ENCODE measurements around the gene FAM76A. TPM values are rescaled to one million over a fixed set of nuclear protein-coding genes. Genes with fewer than 3 reads are reported as not detected.

FAM76A gene
- total RNA-seq, 1 donor: 16.0 TPM

- TF ChIP-seq CTCF (IDR thresholded peaks at IDR 0.05; ENCODE audit: insufficient read depth, low read depth, low read length): no peak
- peak; percentile 40 for DNase-seq (ENCODE audit: low read depth)
Measured at GRCh38 chr1:27752360-27752759, 26.6 kb downstream of the FAM76A start.

GRCh38 chr1:27755286-27755685, 29.5 kb downstream of the FAM76A start:
- H3K4me3 ChIP-seq (ENCODE audit: low read depth, low read length): no peak overlapping the region
- TF ChIP-seq CTCF (IDR thresholded peaks at IDR 0.05; ENCODE audit: insufficient read depth, low read depth, low read length): no peak
- DNase-seq (ENCODE audit: low read depth): no peak

More at GRCh38 chr1:27752360-27752759, 26.6 kb downstream of the FAM76A start:
- no peak overlapping the region for H3K4me3 ChIP-seq (ENCODE audit: low read depth, low read length)

- no peak for TF ChIP-seq CTCF (IDR thresholded peaks at IDR 0.05; ENCODE audit: insufficient read depth, low read depth, low read length)
- DNase-seq (ENCODE audit: low read depth): no peak
- H3K4me3 ChIP-seq (ENCODE audit: low read depth, low read length): no peak overlapping the region
Measured at GRCh38 chr1:27755865-27756264, 30.1 kb downstream of the FAM76A start.

GRCh38 chr1:27759236-27759635, 33.5 kb downstream of the FAM76A start:
- DNase-seq (ENCODE audit: low read depth): no peak
- no peak for TF ChIP-seq CTCF (IDR thresholded peaks at IDR 0.05; ENCODE audit: insufficient read depth, low read depth, low read length)
- no peak overlapping the region for H3K4me3 ChIP-seq (ENCODE audit: low read depth, low read length)

GRCh38 chr1:27760426-27760825, 34.7 kb downstream of the FAM76A start:
- no peak for TF ChIP-seq CTCF (IDR thresholded peaks at IDR 0.05; ENCODE audit: insufficient read depth, low read depth, low read length)
- peak; percentile 56 for DNase-seq (ENCODE audit: low read depth)
- H3K4me3 ChIP-seq (ENCODE audit: low read depth, low read length): no peak overlapping the region

- no peak for TF ChIP-seq CTCF (IDR thresholded peaks at IDR 0.05; ENCODE audit: insufficient read depth, low read depth, low read length)
- no peak overlapping the region for H3K4me3 ChIP-seq (ENCODE audit: low read depth, low read length)
- no peak for DNase-seq (ENCODE audit: low read depth)
Measured at GRCh38 chr1:27762033-27762432, 36.3 kb downstream of the FAM76A start.

GRCh38 chr1:27763358-27763757, 37.6 kb downstream of the FAM76A start:
- TF ChIP-seq CTCF (IDR thresholded peaks at IDR 0.05; ENCODE audit: insufficient read depth, low read depth, low read length): no peak
- no peak overlapping the region for H3K4me3 ChIP-seq (ENCODE audit: low read depth, low read length)
- no peak for DNase-seq (ENCODE audit: low read depth)

Data from fibroblast of villous mesenchyme (primary cell).